Pulmonary artery endothelial cell (primary cell): ENCODE measurements around the gene RSKR. TPM values are rescaled to one million over a fixed set of nuclear protein-coding genes. Genes with fewer than 3 reads are reported as not detected.
"Not testable (repeated sequence)": the region's sequence is repeated elsewhere in the genome, so short reads cannot be mapped to it uniquely, and the experiment has no call there.

ENCODE experiments used
- DNase-seq: peaks from one replicate; pipeline ENCODE4 v3.0.0-alpha.2; 2011; ENCODE audit warnings: low read depth, low spot score
- total RNA-seq: library from RNA; depleted of rRNA; stranded (reverse); fragments of >200 nt; gene quantifications from 2 replicates; pipeline ENCODE4 v1.2.3, GENCODE V29; 2014

The RSKR gene
- total RNA-seq, 1 donor from 2014 or later, result 3.4 TPM

DNA sequence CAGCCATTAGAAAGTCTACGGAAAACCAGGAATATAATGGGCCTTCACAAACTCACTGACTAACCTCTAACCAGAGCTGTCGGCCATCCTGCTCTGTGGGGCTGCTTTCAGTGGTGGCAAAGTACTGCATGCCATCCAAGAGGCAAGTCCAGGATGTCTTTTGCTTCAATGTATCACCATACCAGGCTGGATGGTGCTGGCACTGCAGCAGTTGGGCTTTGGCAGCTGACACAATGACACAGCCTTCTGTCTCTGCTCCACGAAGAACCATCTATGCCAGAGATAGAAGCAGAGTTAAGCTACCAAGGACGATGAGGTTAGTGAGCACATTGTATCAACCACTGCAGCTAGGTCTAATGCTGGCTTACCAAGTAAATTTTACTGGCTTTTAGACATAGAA is 9.7 kb upstream of the RSKR start:
- DNase-seq, result no peak

DNA sequence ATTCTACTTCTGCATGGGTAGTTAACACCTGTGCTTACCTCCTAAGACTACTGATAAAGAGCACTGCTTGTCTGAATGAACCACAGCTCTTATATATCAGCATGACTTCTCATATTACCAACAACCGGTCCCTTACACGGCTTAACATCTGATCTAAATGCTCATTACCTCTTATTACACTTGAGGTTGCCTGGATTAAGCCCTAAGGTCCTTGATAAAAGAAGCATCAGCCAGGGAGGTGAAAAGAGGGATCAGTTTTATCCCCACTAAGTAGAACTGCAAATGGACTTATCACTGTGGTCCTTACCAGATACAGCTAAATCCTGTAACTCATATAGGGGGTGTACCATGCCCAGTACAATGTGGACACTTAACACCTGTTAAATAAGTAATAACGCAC is 8.2 kb upstream of the RSKR start:
- DNase-seq, result no peak

DNA sequence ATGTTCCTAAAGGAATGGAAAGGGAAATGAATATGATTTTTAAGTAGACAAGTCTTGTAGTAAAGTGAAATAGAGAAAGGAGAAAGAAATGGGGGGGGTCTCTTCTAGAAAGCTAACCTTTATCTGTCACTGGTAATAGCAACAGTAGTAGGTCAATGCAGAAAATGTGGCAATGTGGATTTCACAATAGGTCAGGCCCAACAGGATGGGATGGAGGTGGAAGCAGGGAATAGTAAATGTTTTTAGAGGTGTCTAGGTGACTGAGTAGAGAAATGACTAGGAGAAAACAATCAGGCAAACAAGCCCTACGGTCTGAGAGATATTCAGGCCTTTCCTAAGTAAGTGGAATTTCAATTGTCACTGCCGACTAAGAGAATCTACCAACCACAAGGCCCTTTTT is 6.0 kb upstream of the RSKR start:
- no peak for DNase-seq

DNA sequence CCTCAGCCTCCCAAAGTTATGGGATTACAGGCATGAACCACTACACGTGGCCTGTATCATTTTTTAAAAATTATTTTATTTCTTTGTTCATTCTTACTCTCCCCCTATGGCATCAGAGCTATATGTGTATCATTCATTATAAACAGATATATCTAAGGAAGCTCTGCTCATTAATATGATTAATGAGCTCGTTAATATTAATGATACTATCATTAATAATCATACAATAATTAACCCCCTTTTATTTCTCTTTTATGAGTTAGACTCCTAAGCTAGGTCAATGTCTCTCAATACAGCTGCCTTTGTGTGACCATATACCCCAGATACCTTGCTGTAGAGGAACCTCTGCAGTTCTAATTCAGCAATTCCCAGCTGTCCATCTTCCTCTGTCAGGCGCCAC is 4.5 kb upstream of the RSKR start:
- DNase-seq, result no peak

DNA sequence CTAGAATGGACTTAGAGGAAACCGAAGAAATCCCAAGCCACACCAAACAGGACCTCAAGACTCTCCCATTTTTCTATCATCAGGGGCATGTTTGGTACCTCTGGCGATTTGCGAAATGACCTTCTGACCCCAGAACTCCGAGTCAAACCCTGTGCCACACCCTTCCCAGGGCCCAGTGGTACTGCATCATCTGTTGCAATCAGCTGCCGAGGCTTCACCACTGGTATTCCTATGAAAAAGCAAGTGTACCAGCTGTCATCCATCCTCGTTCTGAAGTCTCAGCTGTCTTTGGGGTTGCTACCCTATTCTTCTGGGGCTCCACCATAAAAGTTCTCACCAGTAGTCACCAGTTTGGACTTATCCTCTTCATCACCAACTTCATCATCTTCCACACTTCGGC is 2.3 kb upstream of the RSKR start:
- DNase-seq, result no peak

DNA sequence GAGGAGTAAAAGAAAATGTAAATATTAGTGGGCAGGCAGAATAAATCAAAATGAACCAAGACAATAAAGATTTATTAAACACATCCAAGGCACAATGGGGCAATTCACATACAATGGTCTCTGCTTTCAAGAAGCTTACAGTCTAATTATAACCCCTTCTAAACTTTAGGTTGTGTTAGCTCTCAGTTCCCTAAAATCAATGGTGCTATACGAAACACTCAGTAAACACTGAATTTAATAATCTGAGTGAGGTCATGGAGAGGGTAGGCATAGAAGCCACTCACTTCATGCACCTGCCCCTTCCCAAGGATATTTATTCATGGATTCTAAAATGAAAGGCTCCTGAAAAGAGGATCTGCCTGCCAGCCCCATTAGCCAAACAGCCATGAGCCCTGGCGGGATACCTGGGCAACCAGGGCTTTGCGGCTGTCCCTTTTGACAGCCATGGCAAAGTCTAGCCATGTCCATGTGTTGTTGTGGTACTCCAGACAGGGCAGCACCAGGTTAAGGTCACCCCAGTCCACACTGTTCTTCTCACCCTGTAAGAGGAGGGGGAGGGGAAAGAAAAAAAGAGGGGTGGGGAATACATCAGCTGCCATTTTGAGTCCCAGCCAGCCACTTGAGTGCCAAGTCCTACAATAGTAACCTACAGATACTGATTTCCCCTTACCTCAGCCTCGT is 1.4 kb upstream of the RSKR start:
- no peak for DNase-seq

DNA sequence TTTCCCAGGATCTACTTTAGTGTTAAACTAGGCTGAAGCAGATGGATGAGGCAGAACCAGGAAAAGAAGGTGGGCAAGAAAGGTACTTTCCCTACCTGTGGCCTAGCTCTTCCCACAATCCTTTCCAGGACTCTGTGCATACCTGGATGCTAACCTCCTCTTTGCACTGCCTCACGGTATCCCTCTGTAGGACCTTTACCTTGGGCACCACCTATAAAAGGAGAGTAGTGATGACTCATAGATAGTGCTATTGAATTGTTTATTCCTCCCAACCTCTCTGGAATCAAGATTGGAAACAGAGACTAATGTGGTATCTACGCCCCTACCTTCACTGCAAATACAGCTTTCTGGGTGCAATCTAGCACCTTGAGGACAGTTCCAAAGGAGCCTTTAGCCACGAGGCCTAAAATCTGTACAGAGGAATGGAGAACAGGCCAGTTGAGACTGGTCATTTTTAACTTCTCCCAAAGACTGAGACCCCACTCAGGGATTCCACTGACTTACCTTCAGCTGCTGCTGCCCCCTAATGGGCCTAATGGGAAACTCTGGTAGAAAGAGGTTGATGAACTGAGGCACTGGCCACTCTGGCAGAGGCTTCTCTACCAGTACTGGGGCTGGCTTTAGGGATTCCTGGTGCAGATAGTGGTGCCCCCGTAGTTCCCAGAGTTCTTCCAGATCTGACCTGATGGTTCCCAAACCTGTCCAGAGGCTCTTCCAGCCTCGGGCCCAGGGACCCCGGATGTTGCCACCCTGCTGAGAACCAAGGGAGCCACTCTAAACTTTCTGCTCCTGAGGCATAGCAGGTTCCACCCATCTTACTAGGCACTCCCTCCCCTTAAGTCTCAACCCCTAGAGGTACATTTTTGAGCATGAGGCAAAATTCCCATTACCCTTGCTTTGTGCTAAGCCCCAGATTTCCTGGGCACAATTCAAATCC is 781 bp downstream of the RSKR start:
- no peak for DNase-seq

DNA sequence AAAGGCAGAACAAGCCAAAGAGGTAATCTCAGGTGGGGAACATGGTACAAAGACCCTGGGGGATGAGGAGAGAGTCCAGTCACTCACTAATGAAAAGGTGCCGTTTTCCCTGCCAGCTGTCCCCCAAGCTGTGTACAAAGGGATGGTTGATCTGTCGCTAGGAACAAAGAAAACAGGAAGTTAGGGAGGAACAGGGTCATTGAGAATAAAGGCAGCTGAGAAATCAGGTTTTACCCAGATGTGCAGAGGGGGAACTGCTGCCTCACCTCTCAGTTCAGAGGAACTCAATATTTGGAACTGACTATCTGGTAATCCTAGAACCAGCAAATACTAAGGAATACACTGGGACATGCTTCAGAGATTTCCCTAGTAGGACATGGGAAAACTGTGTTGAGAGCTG is 1.5 kb downstream of the RSKR start:
- DNase-seq, result no peak

DNA sequence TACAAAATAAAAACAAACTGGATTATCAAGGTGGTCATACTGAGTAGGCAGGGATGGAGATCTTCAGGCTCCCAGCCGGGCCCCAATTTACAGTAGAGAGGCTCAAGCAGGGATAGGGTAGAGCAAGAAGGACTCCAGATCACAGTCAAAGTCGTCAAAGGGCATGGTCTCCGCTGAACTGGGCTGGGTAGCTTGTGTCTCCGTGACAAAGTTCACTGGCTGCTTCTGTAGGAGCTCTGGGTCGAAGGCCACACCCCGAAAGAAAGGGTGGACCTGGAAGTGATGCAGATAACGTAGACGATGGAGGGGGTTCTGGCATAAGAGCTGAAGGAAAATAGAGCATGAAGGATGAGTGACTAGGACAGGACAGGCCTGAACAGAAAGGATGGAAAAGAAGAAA is 3.6 kb downstream of the RSKR start:
- no peak for DNase-seq

DNA sequence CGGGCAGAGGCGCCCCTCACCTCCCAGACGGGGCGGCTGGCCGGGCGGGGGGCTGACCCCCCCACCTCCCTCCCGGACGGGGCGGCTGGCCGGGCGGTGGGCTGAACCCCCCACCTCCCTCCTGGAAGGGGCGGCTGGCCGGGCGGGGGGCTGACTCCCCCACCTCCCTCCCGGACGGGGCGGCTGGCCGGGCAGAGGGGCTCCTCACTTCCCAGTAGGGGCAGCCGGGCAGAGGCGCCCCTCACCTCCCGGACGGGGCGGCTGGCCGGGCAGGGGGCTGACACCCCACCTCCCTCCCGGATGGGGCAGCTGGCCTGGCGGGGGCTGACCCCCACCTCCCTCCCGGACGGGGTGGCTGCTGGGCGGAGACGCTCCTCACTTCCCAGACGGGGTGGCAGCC is 10.0 kb downstream of the RSKR start:
- not testable (repeated sequence) for DNase-seq

DNA sequence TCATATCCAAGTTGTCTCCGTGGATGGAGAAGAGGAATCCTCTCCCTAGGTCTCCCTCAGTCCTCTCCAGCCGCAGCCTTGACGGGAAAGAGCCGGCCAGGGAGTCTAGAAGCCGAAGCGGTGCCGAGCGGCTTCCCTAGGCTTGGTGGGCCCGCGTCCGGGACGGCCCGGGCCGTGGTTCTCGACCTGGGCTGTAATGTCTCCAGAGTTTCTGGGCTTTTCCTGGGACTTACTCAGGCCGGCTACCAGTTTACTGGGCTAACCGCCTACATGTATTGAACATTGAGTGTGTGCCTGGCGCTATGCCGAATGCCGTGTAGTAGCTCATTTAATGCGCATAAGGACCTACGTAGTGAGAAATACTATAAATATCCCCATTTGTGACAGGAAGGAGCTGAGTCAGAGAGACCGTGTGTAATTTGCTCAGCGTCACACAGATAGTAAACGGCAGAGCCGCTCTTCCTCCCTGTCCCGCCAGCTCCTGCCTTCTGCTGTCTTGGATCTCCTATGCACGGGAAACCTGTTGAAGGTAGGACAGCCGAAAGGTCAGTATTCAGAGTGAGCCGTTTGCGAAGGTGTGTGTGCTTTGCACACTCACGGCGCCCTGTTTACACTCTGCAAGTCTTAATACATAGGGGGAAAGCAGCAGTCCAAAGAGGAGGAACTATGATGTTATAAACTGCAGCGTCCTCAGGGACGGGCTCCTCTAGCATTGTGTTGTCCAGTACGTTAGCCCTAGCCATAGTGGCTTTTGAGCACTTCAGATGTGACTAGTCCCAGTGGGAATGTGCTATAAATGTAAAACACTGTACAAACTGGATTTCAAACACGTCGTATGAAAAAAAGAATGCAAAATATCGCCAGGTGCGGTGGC is 14.4 kb downstream of the RSKR start:
- DNase-seq, result peak; percentile 67

DNA sequence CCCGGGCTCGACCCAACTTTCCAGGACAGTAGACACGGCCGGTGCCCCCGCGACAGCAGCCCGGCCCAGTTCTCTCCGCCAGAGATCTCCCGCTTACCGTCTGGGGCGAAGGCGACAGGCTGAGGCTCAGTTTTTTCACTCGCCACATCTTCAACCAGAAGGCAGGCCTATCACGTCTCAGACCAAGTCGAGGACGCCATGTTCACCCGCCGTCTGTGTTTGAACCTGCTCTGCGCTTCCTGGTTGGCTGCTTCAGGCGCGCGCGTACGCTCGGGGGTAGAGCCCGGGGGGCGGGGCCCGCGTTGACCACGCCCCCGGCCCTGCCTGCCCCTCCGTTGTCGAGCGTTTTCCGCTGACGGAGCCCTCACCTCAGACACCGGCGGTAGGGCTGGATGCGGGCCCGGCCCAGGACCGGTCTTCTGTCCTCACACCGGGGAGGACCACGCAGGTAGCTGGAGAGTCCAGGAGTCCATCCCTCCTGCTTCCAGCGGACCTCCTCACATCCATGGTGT is 15.1 kb downstream of the RSKR start, which contains the start of gene SPAG5:
SPAG5 (minus strand) TSS at position 227 of the 512 bp plus-strand sequence; CDS start at position 148, 79 bp downstream.
- DNase-seq, result peak; percentile 71

DNA sequence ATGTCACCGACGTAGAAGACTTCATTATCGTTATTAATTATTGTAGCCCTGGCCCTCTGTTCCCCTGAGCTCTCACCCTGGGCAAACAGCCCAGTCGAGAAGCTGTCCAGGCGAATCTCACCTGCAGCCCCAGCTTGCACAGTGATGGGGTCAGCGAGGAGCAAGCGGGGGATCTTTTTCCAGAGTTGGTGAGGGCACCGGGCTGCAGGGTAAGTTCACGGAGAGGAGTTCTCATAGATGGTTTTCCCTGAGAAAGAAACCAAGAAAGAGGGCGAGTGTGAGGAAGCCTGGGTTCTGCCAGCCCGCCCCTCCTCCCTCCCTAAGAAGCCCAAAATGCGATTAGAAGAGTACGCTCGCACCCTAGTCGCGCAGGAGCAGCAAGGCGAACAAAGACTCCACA is 15.6 kb downstream of the RSKR start:
- DNase-seq, result no peak

DNA sequence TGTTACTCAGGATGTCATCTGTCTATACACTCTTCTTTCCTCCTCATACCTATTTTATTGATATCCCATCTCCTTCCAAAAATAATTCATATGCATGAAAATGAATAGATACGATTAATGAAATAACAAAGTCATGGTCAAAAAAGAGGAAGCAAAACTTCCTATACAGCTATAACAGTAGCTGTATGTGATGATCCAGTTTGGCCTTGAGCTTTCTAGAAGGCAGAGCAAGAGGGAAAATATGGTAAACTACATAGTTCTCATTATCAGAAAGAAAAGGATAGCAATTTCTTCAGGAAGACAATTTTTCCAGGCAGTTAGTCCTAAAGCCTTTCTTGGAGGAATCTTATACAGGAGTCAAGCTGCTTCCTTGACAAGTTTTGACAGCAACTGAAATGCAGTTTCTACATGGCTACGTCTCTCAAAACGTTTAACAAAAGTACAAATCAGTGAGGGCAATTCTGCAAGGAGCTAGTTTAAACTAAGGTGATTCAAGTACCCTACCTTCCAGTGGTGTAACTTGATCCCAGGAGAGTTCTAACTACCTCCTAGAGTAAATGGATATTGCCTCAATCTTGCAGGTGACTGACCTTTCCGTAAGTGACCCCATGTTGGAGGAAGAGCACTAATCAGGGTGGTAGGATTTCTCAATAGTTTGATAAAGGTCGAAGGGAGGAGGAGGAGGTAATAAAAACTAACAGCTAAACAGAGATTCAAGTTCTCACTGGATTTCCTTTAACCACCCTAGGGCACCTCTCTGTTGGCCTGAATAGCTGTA is 16.2 kb downstream of the RSKR start:
- no peak for DNase-seq

DNA sequence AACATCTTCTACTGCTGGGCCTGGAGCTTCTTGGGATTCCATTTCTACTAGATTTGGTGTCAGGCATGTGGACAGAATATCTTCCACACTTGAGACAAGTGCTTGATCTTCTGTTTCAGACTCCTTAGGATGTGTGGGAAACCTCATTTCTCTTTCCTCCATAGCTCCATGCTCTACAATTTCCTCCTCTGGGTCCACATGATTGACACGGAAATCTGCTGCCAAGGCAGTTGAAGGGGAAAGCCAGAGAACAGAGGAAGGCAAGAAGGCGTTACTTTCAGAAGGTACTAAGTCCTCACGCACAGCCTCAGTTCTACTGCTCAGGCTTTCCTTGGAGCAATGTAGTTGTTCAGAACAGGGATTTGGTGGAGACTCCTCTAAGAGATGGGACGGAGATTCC is 21.7 kb downstream of the RSKR start:
- DNase-seq, result no peak

DNA sequence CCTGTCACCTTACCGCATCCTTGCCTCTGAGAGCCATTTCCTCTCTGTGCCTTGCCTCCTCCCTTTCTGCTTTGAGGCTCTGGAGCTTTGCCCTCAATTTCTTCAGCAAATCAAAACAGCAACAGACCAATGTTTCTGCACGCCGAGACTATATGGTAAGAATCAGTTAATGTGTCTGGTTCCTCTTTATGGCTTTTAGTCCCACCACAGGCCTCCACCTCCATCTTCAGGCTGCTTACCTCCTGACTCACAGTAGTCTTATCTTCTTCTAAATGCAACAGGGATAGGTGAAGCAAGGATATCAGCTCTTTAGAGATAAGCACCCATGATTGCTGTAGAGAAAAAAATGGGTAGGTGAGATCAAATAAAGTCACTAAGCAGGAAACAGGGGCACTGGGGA is 28.1 kb downstream of the RSKR start:
- DNase-seq, result no peak

DNA sequence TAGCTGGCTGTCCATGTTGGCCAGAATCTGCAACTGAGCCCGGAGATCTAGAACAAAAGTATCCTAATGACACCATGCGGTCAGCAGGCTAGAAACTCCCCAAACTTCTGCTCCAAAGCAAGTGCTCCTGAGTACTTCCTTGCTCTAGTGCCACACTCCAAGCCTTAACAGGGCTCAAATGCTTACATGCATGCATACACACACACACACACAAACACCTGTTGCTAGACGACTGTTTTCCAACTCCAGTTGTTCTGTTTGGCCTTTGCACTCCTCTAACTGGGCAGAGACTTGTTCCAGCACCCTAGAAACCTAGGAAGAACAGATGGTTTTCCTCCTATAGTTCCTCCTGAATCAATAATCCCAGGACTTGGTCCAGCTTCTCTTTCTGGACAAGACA is 29.6 kb downstream of the RSKR start:
- no peak for DNase-seq

DNA sequence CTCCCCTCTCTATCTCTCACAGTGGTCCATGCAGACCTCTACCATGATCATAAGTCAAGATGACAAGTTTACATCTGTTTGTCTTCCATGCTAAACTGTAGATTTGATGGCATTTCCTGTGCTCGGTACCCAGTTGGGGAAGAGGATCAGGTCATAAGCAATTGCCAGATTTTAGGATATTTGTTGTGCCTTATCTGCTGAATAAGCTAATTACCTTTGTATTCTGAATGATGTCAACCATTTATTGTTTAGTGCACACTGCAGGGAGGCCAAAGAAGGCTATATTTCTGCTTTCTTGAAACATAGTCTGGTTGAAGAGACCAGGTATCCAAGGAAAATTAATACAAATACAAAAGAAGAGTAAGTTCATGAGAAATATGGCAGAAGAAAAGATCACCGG is 31.5 kb downstream of the RSKR start:
- no peak for DNase-seq

DNA sequence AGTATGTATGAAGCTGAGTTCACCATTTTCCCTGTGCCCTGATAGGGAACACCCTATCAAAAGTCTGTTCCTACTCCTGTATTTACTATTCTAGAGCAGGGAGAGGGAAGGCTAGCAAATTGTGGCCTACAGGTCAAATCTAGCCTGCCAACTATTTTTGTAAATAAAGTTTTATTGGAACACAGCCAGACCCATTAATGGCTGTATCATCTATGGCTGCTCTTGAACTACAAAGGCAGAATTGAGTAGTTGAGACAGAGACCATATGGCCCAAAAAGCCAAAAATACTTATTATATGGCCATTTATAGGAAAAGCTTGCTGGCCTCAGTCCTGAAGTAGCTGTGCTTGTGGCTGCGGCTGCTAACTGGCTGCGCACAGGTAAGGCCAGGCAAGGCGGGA is 33.0 kb downstream of the RSKR start:
- DNase-seq, result no peak

DNA sequence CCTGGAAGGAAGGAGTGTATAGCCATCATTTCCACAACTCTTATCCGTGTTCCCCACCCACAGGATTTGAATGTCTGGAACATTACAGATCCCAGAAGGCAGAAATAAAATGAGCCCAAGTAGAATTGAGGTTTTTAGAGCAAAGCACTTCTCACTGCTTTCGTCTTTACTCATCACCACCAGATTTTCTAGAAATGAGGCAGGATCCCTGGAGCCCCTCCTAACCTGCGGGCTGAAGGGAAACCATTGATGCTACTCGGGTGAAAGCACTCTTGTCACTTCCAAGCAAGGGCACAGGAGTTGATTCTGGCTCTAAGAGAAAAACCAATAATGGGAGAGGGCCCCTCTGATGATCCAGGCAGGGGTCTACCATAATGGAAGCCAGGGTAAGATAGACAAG is 34.5 kb downstream of the RSKR start:
- no peak for DNase-seq
